ENCODE measurements around the gene VPS52. TPM values are rescaled to one million over a fixed set of nuclear protein-coding genes. Genes with fewer than 3 reads are reported as not detected.
A peak's percentile ranks its signal among the peaks of the same experiment; 100 is the strongest.

VPS52 gene
- total and polyA plus RNA-seq, 9 of the 15 experiments (the other 6 are each of a cell fraction or from before 2014, with no cell fraction given), result 24.4 to 103 (median 40.2) TPM

DNA sequence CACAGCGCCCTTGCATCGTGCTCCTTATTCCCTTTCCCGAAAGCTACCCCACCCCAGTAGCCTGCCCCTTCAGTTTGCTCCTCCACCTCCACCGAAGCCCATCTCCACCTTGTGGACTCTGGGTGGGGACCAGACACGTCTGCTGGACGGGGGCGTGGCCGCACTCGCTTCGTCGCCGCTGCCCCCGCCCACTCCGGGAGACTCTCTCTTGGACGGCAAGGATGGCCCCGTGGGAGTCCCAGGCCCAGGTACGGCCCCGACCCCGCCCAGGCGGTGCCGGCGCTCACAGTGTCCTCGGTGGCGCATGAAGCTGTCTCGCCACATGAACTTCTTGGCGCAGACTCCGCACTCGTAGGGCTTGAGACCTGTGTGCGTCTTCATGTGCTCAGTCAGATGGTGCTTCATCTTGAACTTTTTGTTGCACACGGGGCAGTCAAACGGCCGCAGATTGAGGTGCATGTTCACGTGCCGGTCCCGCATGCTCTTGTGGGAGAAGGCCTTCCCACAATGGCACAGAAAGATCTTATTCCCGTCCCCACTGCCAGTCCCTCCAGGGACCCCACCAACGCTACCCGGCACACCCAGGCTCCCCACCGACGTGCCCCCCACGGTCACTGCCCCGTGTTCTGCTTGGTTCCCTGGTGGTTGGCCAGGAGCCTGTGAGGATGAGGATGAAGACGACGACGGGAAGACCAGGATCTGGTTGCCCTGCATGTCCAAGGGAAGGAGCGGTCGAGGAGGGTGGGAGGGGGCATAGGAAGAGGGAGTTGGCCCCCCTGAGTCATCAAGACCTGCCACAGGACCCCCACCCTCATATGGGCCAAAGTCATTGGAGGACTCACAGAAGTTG, 43.5 kb upstream of the VPS52 start (continued):
- TF ChIP-seq, protein P1, sequence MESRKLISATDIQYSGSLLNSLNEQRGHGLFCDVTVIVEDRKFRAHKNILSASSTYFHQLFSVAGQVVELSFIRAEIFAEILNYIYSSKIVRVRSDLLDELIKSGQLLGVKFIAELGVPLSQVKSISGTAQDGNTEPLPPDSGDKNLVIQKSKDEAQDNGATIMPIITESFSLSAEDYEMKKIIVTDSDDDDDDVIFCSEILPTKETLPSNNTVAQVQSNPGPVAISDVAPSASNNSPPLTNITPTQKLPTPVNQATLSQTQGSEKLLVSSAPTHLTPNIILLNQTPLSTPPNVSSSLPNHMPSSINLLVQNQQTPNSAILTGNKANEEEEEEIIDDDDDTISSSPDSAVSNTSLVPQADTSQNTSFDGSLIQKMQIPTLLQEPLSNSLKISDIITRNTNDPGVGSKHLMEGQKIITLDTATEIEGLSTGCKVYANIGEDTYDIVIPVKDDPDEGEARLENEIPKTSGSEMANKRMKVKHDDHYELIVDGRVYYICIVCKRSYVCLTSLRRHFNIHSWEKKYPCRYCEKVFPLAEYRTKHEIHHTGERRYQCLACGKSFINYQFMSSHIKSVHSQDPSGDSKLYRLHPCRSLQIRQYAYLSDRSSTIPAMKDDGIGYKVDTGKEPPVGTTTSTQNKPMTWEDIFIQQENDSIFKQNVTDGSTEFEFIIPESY (CRISPR knock-in tag; IDR thresholded peaks at IDR 0.05), result peak; percentile 74
- TF ChIP-seq CCNT2 (IDR thresholded peaks at IDR 0.05; ENCODE audit: borderline replicate concordance, extremely low read depth, insufficient read length, low read depth, low read length) (peak; percentile 73), ZNF668 (CRISPR knock-in tag; IDR thresholded peaks at IDR 0.05) (no peak), POU5F1 (IDR thresholded peaks at IDR 0.05; ENCODE audit: borderline replicate concordance, low read depth, low read length, partially characterized antibody) (no peak), ZBTB8A (IDR thresholded peaks at IDR 0.05; ENCODE audit: partially characterized antibody) (no peak), RBM34 (IDR thresholded peaks at IDR 0.05; ENCODE audit: borderline replicate concordance, insufficient read depth, low read length) (no peak)
- TF ChIP-seq, protein P2, sequence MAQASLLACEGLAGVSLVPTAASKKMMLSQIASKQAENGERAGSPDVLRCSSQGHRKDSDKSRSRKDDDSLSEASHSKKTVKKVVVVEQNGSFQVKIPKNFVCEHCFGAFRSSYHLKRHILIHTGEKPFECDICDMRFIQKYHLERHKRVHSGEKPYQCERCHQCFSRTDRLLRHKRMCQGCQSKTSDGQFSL (CRISPR knock-in tag; IDR thresholded peaks at IDR 0.05), result no peak
- TF ChIP-seq, protein P2 (tag; IDR thresholded peaks at IDR 0.05), result no peak
- TF ChIP-seq, protein P3, sequence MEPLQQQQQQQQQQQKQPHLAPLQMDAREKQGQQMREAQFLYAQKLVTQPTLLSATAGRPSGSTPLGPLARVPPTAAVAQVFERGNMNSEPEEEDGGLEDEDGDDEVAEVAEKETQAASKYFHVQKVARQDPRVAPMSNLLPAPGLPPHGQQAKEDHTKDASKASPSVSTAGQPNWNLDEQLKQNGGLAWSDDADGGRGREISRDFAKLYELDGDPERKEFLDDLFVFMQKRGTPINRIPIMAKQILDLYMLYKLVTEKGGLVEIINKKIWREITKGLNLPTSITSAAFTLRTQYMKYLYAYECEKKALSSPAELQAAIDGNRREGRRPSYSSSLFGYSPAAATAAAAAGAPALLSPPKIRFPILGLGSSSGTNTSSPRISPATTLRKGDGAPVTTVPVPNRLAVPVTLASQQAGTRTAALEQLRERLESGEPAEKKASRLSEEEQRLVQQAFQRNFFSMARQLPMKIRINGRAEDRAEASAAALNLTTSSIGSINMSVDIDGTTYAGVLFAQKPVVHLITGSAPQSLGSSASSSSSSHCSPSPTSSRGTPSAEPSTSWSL (CRISPR knock-in tag; IDR thresholded peaks at IDR 0.05; ENCODE audit: borderline replicate concordance), result no peak
- TF ChIP-seq, protein P4, sequence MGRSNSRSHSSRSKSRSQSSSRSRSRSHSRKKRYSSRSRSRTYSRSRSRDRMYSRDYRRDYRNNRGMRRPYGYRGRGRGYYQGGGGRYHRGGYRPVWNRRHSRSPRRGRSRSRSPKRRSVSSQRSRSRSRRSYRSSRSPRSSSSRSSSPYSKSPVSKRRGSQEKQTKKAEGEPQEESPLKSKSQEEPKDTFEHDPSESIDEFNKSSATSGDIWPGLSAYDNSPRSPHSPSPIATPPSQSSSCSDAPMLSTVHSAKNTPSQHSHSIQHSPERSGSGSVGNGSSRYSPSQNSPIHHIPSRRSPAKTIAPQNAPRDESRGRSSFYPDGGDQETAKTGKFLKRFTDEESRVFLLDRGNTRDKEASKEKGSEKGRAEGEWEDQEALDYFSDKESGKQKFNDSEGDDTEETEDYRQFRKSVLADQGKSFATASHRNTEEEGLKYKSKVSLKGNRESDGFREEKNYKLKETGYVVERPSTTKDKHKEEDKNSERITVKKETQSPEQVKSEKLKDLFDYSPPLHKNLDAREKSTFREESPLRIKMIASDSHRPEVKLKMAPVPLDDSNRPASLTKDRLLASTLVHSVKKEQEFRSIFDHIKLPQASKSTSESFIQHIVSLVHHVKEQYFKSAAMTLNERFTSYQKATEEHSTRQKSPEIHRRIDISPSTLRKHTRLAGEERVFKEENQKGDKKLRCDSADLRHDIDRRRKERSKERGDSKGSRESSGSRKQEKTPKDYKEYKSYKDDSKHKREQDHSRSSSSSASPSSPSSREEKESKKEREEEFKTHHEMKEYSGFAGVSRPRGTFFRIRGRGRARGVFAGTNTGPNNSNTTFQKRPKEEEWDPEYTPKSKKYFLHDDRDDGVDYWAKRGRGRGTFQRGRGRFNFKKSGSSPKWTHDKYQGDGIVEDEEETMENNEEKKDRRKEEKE (IDR thresholded peaks at IDR 0.05; ENCODE audit: borderline replicate concordance in 1 of 2, control insufficient read depth in 1 of 2, low read depth in 2 of 2, low read length in 1 of 2), result no peak
- TF ChIP-seq, protein P5, sequence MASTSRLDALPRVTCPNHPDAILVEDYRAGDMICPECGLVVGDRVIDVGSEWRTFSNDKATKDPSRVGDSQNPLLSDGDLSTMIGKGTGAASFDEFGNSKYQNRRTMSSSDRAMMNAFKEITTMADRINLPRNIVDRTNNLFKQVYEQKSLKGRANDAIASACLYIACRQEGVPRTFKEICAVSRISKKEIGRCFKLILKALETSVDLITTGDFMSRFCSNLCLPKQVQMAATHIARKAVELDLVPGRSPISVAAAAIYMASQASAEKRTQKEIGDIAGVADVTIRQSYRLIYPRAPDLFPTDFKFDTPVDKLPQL (IDR thresholded peaks at IDR 0.05; ENCODE audit: extremely low read depth, insufficient read length), result no peak
- TF ChIP-seq, protein P6, sequence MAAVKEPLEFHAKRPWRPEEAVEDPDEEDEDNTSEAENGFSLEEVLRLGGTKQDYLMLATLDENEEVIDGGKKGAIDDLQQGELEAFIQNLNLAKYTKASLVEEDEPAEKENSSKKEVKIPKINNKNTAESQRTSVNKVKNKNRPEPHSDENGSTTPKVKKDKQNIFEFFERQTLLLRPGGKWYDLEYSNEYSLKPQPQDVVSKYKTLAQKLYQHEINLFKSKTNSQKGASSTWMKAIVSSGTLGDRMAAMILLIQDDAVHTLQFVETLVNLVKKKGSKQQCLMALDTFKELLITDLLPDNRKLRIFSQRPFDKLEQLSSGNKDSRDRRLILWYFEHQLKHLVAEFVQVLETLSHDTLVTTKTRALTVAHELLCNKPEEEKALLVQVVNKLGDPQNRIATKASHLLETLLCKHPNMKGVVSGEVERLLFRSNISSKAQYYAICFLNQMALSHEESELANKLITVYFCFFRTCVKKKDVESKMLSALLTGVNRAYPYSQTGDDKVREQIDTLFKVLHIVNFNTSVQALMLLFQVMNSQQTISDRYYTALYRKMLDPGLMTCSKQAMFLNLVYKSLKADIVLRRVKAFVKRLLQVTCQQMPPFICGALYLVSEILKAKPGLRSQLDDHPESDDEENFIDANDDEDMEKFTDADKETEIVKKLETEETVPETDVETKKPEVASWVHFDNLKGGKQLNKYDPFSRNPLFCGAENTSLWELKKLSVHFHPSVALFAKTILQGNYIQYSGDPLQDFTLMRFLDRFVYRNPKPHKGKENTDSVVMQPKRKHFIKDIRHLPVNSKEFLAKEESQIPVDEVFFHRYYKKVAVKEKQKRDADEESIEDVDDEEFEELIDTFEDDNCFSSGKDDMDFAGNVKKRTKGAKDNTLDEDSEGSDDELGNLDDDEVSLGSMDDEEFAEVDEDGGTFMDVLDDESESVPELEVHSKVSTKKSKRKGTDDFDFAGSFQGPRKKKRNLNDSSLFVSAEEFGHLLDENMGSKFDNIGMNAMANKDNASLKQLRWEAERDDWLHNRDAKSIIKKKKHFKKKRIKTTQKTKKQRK (IDR thresholded peaks at IDR 0.05; ENCODE audit: borderline replicate concordance, low read depth, low read length), result no peak
